Activated CD8-positive, alpha-beta memory T cell treated with anti-CD3 and anti-CD28 coated beads, Interleukin-2, amount 50 U/mL, for 24 hours (primary cell): ENCODE results near the gene ANO10.
"Not testable (repeated sequence)": the region's sequence is repeated elsewhere in the genome, so short reads cannot be mapped to it uniquely, and the experiment has no call there.

Experiments
- DNase-seq: peaks from one replicate; pipeline ENCODE4 v3.0.0-alpha.2; 2020; ENCODE audit errors: extremely low read depth

Gene ANO10

DNA sequence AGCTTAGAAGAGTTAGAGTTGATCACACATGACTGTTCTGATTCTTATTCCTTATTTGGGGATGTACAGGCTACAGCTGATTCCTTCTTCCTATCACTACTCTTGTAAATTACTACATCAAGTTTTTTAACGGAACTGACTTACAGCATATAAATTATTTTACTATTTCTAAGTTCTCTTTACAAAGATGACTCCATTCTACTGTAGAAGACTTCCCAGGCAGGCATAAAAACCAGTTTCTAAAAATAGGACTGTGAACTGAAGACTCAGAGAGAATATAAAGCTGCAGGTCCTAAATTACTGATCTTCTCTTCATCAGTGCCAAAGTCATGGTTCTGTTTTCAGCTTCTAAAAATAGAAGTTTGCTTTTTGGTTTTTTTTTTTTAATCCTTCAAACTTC lies 38.9 kb downstream of the ANO10 start:
- DNase-seq = no peak

DNA sequence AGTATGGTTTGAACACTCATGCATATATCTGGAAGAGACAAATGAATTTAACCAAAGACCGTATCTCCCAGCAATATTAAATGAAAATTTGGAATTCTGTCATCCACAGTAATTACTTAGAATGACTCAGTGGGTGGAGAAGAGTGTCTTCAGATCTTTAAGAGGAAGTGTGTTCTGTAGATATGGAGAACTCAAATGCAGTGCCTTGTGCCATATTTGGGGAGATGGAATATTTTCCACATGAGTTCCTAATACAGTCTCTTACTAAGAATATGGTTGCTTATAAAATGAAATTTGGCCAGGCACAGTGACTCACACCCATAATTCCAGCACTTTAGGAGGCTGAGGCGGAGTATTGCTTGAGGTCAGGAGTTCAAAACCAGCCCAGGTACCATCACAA lies 40.5 kb downstream of the ANO10 start:
- no peak for DNase-seq

DNA sequence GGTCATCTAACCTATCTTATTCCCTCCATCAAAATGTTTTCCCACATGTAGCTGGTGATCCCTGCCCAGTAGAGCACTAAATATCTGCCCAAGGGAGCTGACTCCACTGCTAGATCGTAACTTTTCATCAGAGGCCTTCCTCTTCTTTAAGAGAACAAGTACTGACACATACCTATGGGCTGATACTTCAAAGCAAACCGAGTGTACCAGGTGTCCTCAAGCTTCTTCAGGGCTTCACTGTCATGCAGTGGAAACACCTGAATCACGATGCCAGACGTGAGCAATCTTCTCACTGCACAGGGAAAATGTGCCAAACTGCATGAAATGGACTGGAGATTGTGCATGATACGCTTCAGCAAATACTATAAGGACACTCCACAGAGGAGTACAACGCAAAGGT lies 41.6 kb downstream of the ANO10 start:
- no peak for DNase-seq

DNA sequence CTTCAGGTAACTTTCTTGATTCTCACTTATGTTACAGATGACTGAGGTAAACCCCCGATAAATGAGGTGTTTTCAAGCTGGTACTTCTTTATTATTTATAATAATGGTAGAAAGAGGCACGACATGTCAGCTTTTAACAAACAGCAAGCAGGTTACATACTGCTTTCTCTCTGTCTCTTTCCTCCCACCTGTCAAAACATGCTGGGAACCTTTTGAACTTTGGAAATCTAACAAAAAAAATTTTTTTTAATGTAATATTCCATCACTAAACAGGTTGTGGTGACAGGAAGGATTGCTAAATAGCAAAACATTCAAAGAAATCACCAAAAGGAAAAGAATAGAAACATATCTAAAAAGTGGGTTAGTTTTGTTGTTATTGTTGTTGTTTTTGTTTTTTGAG lies 48.2 kb downstream of the ANO10 start:
- DNase-seq = no peak

DNA sequence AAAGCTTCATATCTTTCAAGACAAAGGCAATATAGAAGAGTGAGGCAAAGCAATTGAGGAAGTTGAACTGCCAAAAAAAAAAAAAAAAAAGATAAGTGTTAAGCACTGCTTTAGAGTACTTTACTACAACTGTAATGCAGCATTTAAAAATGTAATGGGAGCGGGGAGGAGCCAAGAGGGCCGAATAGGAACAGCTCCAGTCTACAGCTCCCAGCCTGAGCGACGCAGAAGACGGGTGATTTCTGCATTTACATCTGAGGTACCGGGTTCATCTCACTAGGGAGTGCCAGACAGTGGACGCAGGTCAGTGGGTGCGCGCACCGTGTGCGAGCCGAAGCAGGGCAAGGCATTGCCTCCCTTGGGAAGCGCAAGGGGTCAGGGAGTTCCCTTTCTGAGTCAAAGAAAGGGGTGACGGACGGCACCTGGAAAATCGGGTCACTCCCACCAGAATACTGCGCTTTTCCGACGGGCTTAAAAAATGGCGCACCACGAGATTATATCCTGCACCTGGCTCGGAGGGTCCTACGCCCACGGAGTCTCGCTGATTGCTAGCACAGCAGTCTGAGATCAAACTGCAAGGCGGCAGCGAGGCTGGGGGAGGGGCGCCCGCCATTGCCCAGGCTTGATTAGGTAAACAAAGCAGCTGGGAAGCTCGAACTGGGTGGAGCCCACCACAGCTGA lies 56.0 kb downstream of the ANO10 start:
- DNase-seq = not testable (repeated sequence)

DNA sequence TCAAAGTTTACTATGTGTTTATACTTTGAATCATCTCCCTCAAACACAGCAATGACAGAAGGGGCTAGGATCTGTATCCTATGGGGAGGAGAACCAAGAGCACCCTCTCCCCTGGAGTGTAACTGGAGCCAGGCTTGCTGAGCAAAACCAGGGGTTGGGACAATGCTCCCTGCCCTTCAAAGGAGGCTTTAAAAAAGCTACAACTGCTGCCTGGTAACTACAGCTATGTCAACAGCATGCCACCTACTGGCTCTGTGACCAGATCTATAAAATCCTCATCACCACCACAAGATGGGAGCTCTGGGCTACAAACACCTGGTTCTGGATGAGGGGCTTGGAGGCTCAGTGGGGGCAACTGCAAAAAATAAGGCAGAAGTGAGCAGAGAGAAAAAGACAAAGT lies 61.9 kb downstream of the ANO10 start:
- DNase-seq = no peak

DNA sequence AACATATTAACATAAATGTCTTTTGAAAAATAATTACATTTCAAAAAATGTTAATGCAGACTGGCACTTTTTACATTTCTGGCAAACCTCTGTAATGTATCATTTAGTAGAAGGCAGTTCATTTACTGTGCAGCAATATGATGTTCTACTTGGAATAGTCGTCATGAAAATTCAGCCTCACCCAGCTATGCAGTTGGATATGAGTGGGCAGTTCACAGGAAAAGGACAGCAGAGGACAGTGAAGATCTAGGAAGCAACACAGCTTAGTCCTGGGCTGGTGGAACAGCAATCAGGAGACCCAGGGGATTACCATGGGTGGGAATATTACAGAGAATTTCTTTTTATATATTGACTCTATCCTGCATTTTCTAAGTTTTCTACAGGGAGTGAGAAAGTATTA lies 63.6 kb downstream of the ANO10 start:
- DNase-seq = no peak

DNA sequence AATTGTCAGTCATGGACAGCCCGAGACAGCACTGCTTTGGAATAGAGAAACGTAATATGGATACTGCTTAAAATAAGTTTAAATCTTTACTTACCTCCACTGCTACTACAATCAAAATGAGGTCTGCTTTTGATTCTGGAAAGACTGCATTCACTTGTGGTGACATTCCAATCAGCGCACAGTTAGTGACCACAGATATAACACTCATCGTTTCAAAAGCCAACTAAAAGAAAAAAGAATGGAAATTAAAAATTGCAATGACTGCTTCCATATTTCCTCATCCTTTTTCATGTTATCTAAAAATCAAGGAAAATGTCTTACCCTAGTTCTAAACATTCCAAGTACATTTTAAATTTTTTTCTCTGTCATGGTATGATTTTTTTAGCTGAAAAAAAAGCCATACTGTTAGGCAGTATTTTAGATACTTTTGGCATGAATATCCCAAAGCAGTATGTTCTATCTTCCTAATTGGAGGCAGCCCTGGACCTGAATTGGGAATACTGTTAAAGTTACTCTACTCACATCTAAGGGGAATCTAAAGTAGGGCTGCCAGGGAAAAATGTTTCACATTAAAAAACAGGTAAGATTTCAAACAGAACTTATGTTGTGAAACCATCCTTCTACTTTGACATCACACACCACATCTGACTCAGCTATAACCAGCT lies 72.1 kb downstream of the ANO10 start:
- no peak for DNase-seq

DNA sequence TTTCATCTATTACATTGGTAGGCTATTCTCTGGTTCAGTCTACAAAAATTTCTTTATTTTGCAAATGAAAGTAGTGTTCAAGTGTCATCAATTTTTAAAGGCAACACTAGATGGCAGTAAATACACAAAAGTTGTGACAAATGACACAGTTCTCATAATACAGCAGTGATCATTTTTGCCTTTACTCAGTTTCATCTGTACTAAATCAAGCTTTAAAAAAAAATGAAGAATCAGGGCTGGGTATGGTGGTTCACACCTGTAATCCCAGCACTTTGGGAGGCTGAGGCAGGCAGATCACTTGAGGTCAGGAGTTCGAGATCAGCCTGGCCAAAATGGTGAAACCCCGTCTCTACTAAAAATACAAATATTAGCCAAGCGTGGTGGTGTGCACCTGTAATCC lies 77.5 kb downstream of the ANO10 start:
- not testable (repeated sequence) for DNase-seq

DNA sequence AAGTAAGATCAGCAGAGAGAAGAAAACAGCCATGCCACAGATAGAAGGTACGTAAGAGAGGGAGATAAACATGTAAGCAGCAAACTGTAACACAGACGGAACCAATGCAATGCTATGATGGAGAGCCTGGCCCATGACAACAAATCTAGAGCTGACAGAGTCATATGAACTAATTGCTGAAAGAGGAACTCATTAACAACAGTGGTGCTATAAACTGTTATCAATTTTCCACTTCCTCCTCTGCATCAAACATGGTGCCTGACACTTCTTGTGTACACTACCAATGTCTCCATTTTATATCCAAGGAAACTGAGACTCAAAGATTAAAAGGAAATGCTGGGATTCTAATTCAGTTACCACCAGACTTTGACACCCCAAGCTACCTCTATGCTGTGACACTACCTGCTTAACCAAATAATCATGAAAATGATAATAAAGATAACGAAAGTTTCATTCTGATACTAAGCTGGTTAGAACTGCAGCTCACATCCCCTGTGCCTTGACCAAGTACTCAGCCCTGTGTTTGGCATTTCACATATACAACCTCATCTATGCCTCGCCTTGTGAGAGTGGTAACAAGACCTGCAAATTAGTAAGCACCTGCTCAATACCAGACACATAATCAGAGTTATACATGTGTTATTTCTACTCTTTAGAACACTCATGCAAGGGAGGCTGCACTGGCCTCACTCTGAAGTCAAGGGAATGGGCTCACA lies 79.3 kb downstream of the ANO10 start:
- no peak for DNase-seq

DNA sequence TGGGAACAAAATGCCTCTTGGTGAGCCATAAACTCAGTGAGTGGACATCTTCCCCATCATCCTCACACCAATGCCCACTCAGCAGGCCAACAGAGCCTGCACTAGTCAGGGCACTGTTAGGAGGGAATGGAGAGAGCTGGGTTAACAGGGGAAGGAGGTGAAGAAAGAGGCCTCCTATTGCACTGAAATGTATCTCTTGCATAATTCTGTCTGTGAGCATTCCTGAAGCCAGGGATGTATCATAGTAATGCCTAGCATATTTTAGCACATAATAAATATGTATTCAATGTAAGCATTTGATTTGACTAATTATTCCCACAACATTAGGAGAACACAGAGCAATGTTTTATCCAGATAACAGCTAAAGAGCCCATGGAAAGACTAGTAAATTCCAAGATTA lies 81.2 kb downstream of the ANO10 start:
- no peak for DNase-seq

DNA sequence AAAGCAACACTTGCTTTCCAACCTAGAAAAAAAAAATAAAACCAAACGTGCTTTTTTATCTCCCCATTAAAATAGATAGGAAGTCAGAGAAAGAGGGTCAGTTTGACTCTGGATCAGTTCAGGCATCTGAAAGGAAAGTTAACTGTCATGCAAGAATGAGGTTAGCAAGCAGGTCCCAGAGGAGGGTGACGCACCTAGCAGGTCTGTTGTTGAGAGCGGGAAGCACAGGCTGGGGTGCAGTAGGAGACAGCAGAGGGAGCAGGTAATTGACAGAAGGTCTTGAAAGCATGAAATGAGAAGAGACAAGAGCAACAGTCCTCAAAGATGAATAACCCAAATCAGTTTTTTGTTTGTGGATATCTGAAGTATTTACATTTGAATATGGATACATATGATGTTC lies 82.5 kb downstream of the ANO10 start:
- no peak for DNase-seq

DNA sequence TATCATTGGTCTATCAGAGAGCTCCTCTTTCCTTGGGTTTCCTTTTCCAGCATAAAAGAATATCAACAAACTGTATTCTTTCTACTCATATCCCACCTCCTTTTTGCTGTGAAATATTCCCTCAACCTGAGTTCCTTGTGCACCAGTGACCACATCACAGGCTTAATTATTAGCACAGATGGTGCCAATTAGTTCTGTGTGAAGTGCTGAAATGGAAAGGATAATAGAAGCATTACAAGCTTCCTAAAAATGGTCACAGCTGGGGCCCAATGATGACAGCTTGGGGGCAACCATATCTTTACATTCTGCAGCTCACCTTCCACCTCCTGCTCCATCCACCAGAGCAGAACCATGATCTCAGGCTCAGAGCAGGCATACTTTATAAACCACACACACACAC lies 84.6 kb downstream of the ANO10 start:
- no peak for DNase-seq

DNA sequence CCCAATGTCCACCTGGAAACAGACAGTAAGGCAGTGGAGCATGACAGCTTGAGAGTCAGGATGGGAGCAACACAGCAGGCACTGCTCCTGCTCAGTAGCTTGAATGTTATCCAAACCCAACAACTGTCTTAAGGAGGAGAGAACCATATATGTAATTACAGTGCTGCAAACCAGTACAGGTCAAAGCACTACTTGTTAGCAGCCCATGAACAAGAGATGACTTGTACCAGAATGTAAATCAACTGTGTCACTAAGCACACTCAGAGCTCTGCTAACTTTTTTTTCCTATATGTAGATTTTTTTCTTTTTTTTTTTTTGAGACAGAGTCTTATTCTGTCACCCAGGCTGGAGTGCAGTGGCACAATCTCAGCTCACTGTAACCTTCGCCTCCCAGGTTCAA lies 87.1 kb downstream of the ANO10 start:
- DNase-seq = no peak

DNA sequence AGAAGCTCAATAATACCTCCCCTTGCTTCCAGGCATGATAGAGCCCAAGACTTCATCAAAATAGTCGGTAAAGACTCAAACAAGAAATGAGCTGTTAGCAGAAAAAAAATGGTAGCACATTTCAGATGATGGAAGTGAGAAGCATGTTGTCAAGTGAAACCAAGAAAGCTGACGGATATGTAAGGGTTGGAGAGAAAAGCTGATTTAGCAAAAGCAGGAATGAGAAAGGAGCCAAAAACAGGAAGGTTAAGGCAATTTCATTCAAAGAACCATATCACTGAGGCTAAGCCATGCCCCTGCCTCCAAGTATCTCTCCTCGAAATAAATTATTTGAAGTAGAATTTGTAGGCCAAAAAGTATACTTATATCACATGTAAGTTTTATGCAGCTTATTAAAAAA lies 88.8 kb downstream of the ANO10 start:
- DNase-seq = no peak

DNA sequence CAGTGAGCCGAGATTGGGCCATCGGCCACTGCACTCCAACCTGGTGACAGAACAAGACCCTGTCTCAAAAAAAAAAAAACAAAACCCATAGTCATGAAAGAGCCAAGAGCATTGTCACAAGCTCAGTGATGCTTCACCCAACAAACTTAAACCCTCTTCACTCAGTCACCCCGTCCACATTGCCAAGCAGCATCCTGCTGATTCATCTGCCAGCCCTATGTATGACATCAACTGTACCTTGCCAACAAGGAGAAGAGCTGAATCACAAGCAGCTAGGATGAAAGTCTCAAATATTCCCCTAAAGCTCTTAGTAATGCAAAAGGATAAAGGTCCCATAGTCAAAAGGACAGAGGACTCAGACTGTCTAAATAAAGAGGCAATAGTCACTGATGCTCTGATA lies 90.0 kb downstream of the ANO10 start:
- no peak for DNase-seq

DNA sequence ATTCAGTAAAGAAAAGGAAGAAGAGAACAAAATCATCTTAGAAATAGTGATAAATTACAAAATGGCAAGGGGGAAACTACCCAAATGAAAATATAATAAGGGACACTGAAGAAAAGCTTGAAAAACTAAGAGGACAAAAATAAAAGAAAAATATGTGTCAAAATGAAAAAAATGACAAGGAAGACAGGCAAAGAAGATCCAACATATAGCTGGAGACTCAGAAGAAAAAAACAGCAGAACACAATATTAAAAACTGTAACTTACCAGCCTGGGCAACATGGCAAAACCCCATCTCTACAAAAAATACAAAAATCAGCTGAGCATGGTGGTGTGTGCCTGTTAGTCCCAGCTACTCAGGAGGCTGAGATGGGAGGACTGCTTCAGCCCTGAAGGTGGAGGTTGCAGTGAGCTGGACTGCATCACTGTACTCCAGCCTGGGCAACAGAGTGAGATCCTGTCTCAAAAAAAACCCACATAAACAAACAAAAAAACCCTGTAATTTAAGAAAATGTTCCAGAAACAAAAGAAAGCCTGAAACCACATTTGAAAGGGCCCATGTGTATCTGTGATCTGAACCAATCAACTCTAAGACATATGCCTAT lies 93.2 kb downstream of the ANO10 start:
- DNase-seq = no peak

DNA sequence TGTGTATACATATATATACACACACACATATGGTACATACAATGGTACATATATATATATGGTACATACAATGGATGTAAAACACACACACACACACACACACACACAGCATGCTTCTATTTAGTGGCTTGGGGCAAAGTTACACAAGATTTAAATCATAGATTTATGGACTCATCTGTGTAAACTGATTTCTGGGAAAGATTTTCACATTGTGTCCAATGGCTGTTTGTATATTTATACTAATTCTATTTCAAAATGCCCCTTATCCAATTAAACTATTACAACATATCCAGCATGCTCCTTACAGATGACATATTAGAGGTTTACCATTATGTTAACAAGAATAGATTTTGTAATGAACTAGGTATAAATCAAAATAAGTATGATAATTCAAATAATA lies 94.9 kb downstream of the ANO10 start:
- DNase-seq = no peak

DNA sequence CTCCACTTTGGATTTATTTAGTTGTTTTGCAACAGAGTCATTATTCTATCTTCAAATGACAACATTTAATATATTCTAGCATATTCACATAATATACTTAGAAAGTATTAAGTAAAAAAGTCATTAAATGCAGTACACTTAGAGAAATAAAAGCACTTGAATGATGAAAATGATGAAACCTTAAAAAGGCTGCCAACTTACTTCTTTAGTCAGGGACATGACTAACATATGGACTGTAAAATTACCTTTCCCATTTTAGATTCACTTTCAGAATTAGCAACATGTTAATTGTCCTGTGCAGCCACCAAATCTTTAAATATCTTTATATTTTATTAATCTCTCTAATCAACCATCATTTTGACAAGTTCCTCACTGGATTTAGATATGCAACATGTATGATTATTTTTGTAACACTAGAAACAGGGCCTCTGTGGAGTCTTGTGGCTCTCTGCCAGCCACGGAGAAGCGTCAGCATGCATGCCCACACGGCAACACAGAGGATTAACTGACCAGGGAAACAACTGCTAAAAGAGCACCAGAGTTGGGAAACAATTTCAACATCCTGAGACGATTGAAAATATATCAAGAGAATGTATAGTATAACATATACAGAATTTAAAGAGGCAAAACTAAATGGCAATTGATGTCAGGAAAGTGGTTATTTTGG lies 95.7 kb downstream of the ANO10 start:
- no peak for DNase-seq

DNA sequence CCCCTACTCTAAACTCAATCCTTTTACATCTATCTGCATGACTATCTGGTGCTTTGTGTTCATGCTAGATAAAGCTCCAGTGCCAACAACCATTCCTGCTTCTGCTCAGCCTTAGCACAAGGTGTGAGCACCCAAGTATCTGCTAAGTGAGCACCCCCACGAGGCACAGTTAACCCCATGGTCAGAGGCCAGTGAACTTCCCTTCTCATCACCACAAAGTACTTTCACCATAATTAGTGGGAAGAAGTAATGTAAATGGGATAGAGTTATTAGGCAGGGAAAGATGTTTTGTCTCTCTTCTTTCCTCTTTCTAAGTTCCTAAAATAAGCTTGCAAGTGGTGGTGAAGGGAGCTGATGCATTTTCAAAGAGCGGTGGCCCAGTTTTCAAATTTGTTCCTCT lies 96.4 kb downstream of the ANO10 start:
- no peak for DNase-seq

DNA sequence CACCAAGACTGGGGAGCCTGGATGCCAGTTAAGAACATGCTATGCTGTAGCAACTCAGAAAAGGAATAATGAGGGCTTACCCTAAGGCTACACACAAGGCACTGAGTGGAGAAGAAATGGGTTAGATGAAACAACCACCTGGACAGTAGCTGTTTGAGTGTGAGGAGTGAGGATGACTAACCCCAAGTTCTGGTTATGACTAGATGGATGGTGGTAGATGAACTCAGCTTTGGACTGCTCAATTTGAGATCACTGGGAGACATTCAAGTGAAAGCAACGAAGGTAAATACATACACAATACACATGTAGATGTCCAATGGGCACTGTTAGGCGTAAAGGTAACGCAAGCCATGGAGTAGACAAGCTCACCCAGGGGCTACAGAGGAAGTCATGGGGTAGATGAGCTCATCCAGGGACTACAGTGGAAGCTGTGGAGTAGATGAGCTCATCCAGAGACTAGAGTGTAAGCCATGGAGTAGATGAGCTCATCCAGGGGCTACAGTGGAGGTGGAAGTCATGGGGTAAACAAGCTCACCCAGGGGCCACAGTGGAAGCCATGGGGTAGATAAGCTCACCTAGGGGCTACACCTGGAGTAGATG lies 98.3 kb downstream of the ANO10 start:
- no peak for DNase-seq
